Measurements from ENCODE around the gene SNAPIN. TPM values are rescaled to one million over a fixed set of nuclear protein-coding genes. Genes with fewer than 3 reads are reported as not detected.

Gene SNAPIN
- total and polyA plus RNA-seq, 9 of the 15 experiments (the other 6 are each of a cell fraction or from before 2014, with no cell fraction given) = 11.2 to 43.9 (median 32.3) TPM

DNA sequence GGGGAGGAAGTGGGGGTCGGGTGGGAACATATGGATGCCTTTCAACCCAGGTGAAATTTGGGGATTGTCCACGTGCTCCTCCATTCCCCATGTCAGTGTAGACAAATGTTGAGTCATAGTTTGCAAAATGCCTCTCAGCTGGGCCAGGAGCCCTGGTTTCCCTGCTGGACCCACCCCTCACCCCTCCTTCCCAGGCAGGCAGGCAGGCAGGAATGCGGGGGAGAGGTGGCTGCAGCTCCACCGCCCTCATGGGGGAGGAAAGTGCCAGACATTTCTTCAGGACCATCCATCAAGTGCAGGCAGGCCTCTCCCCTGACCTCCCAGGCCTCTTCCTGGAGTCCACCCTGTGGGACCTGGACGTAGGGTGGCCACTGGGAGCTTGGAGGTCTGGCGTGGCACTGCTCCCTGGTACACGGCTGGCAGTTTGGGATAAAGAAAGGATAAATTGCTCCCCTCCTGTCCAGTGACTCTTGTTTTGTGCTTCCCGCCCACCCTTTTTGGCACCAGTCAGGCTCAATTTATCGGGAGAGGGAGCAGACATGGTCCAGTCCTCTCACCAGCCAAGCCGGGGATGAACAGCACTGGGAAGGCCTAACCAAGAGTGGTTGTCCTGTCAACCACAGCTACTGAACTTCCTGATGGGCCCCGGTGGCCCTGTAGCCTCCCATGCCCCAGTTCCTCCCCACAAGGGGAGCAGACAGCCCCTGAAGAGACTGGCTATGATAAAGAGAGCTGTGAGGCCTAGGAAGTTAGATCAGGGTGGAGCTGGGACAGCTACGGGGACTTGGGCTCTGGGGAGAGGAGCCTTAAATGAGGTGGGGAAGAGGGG, 38.9 kb downstream of the SNAPIN start (continued):
- peak; percentile 46 to 92; a peak in 2 of 4 replicates for TF ChIP-seq RCOR1 (IDR thresholded peaks at IDR 0.05; ENCODE audit: borderline replicate concordance in 1 of 2, low read depth in 2 of 2, low read length in 2 of 2)
- no peak for TF ChIP-seq FIP1L1 (IDR thresholded peaks at IDR 0.05; ENCODE audit: low read depth, low read length, poor library complexity, severe bottlenecking)
- TF ChIP-seq HDAC8 (tag; IDR thresholded peaks at IDR 0.05) = 0 out of 2 replicates have a peak, but pooled peaks have one; percentile 43
- TF ChIP-seq STAT5B (CRISPR knock-in tag; IDR thresholded peaks at IDR 0.05) = no peak
- TF ChIP-seq, protein P1, sequence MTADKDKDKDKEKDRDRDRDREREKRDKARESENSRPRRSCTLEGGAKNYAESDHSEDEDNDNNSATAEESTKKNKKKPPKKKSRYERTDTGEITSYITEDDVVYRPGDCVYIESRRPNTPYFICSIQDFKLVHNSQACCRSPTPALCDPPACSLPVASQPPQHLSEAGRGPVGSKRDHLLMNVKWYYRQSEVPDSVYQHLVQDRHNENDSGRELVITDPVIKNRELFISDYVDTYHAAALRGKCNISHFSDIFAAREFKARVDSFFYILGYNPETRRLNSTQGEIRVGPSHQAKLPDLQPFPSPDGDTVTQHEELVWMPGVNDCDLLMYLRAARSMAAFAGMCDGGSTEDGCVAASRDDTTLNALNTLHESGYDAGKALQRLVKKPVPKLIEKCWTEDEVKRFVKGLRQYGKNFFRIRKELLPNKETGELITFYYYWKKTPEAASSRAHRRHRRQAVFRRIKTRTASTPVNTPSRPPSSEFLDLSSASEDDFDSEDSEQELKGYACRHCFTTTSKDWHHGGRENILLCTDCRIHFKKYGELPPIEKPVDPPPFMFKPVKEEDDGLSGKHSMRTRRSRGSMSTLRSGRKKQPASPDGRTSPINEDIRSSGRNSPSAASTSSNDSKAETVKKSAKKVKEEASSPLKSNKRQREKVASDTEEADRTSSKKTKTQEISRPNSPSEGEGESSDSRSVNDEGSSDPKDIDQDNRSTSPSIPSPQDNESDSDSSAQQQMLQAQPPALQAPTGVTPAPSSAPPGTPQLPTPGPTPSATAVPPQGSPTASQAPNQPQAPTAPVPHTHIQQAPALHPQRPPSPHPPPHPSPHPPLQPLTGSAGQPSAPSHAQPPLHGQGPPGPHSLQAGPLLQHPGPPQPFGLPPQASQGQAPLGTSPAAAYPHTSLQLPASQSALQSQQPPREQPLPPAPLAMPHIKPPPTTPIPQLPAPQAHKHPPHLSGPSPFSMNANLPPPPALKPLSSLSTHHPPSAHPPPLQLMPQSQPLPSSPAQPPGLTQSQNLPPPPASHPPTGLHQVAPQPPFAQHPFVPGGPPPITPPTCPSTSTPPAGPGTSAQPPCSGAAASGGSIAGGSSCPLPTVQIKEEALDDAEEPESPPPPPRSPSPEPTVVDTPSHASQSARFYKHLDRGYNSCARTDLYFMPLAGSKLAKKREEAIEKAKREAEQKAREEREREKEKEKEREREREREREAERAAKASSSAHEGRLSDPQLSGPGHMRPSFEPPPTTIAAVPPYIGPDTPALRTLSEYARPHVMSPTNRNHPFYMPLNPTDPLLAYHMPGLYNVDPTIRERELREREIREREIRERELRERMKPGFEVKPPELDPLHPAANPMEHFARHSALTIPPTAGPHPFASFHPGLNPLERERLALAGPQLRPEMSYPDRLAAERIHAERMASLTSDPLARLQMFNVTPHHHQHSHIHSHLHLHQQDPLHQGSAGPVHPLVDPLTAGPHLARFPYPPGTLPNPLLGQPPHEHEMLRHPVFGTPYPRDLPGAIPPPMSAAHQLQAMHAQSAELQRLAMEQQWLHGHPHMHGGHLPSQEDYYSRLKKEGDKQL (CRISPR knock-in tag; IDR thresholded peaks at IDR 0.05; ENCODE audit: borderline replicate concordance) = no peak
- TF ChIP-seq BHLHE40 (IDR thresholded peaks at IDR 0.05; ENCODE audit: low read length) = peak; percentile 59
- TF ChIP-seq, protein P2, sequence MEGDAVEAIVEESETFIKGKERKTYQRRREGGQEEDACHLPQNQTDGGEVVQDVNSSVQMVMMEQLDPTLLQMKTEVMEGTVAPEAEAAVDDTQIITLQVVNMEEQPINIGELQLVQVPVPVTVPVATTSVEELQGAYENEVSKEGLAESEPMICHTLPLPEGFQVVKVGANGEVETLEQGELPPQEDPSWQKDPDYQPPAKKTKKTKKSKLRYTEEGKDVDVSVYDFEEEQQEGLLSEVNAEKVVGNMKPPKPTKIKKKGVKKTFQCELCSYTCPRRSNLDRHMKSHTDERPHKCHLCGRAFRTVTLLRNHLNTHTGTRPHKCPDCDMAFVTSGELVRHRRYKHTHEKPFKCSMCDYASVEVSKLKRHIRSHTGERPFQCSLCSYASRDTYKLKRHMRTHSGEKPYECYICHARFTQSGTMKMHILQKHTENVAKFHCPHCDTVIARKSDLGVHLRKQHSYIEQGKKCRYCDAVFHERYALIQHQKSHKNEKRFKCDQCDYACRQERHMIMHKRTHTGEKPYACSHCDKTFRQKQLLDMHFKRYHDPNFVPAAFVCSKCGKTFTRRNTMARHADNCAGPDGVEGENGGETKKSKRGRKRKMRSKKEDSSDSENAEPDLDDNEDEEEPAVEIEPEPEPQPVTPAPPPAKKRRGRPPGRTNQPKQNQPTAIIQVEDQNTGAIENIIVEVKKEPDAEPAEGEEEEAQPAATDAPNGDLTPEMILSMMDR (IDR thresholded peaks at IDR 0.05 in 2 of 3, conservative IDR thresholded peaks at IDR 0.05 in 1 of 3; ENCODE audit: insufficient read depth in 2 of 3, low read depth in 1 of 3, low read length in 3 of 3) = no peak
- no peak for TF ChIP-seq WHSC1 (IDR thresholded peaks at IDR 0.05; ENCODE audit: low read length)
- TF ChIP-seq TEAD2 (tag; IDR thresholded peaks at IDR 0.05) = peak; percentile 90
- TF ChIP-seq TEAD1 (CRISPR knock-in tag; IDR thresholded peaks at IDR 0.05) = peak; percentile 95 to 98
- TF ChIP-seq TFAM (CRISPR knock-in tag; conservative IDR thresholded peaks at IDR 0.05) = no peak
- TF ChIP-seq, protein P3, sequence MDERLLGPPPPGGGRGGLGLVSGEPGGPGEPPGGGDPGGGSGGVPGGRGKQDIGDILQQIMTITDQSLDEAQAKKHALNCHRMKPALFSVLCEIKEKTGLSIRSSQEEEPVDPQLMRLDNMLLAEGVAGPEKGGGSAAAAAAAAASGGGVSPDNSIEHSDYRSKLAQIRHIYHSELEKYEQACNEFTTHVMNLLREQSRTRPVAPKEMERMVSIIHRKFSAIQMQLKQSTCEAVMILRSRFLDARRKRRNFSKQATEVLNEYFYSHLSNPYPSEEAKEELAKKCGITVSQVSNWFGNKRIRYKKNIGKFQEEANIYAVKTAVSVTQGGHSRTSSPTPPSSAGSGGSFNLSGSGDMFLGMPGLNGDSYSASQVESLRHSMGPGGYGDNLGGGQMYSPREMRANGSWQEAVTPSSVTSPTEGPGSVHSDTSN (CRISPR knock-in tag; IDR thresholded peaks at IDR 0.05; ENCODE audit: low read depth) = no peak
- TF ChIP-seq, protein P3 (tag; conservative IDR thresholded peaks at IDR 0.05; ENCODE audit: low read depth) = peak; percentile 91
- 0 out of 2 replicates have a peak, but pooled peaks have one; percentile 13 for TF ChIP-seq HDAC2 (IDR thresholded peaks at IDR 0.05)
- no peak for TF ChIP-seq RBM17 (IDR thresholded peaks at IDR 0.05; ENCODE audit: borderline replicate concordance, low read depth, low read length)

Measured in K562 (cell line).